GM18508 (cell line): ENCODE results near the gene SLC26A2.

Experiments
- ATAC-seq: cut with Tn5 transposase; IDR thresholded peaks from one replicate; pipeline ENCODE4 v1.9.1; 2021; ENCODE audit warnings: moderate number of reproducible peaks; ENCODE audit not compliant: insufficient read depth, unreplicated experiment

Gene SLC26A2

DNA sequence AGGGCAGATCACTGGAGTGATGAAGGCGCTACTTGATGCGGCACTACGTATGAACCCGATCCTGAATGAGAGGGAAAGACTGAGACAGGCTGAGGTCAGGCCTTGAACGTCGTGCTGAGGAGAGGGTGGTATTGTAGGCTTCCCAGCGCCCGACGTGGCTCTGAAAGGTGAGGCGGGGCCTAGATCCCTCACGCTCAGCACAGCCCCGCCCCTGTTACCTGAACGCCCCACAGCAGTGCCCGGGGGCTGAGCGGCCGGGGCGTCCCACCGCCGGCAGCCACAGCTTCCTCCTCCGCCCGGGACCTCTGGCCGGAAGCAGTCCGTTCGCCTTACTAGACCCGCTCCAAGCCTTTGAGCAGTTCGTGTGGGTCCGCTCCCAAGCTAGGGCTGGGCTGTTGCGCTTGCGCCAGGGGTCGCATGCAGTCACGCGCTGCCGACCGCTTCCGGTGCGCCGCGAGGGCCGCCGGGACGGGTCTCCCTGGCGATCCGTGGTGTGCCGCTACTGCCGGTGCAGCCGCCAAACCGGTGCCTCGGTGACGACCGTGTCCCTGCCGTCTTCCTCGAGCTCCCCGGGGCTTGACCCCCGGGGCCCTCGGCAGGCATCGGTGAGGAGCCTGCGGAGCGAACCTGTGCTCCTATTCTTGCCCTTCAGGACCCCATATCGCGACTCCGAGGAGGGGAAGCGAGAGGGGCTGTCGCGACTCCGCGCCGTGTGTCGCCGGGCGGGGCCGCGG lies 39.9 kb downstream of the SLC26A2 start, which contains the start of the genes HMGXB3 and TIGD6:
Gene HMGXB3 (plus strand): TSS at position 484 of the 734 bp plus-strand sequence. CDS start 4,114 bp downstream, outside the sequence.
Gene TIGD6 (minus strand): TSS at position 399 of the 734 bp plus-strand sequence. CDS start 4,306 bp downstream, outside the sequence.
- peak; percentile 75 for ATAC-seq

DNA sequence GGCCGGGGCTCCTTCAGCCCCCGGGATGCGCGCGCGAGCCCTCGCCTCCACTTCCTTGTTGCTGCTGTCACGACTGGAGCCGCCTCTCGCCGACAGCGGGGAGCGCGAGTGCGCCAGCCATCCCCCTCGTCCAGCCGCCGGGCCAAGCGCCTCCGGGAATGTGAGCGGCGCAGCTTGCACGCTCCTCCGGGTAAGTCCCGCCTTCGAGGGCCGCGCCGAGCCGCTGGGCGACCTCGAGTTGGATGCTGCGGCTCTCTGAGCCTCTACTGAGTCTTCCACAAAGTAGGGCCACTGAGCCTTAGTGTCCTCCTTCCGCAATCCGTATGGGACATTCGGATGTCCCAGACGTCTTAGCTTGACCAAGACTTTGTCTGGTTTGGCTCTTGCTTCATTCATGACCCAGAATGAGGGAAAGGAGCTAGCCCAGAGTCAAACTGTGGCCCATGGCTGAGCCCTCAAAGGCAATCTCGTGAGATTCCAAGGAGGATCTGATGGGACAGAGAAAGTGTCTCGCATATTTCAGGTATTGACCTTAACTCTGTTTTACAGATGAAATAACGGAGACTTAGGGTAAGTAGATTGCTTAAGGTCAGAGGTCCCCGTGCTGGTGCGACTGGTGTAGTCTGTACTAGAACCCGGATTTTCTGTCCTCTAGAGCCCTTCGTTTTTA lies 40.6 kb downstream of the SLC26A2 start:
- ATAC-seq = no peak

DNA sequence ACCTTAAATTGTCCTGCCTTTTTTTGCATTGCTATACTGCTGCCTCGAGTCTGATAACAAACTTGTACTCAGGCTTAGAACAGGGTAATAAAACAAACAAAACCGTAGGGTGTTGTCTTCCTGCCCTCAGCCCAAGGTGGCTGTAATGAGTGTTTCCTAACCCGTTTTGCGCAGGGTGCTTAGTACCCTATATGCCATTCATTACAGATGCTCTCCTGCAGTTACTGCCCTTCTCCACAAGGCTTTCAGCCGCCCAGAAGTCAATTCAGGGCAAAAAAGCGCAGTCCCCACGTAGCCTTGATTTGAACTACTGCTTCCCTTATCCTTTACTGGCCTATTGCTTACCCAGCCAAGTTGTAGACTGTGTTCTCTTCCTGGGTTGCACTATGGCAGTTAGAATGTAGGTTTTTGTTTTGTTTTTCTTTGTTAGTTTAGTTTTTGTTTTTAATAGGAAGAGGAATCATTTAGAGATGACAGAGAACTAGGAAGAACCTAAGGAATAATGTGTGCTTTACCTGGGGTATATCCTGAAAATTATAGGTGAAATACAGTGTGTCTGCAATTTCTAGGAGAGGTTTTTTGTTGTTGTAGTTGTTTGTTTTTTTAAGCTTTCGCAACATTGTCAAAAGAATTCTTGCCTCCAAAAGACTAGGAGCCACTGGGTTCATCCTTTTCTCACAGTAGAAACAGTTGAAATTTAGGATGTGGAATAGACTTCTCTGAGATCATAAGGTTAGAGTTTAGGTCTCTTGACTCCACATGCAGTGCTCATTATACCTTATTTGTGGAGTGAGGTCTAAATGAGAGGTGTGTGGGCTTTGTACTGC lies 41.3 kb downstream of the SLC26A2 start:
- ATAC-seq = peak; percentile 61

DNA sequence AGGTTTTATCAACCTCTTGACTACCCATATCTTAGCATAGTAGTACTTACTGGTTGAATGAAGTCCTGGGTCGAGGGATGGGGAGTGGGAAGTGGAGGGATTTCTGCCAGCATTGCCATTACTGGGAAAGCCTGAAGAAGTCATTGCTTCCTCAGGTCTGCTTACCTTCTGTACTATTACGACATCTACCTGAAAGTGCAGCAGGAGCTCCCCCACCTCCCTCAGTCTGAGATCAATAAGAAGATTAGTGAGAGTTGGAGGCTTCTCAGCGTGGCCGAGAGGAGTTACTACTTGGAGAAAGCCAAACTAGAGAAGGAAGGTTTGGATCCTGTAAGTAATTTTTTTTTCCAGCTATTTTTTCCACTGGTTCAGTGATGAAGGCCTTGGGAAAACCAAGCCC lies 45.8 kb downstream of the SLC26A2 start:
- ATAC-seq = no peak

DNA sequence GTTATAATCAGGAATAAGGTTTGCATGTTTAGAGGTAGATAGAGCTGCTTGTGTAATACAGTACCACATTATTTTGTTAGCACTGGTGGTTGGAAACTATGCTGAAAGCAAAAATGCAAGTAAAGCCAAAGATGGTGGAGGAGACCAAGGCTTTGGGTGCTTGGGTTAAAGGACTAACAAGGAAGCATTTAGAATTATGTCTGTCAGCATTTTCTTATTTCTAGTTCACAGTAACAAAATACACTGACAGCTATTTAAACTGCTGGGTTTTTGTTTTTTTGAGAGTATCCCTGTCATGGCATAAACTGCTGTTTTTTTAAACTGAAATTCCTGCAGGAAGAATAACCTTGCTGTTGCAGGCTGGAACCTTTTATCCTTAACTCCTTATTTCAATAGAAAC lies 46.5 kb downstream of the SLC26A2 start:
- no peak for ATAC-seq

DNA sequence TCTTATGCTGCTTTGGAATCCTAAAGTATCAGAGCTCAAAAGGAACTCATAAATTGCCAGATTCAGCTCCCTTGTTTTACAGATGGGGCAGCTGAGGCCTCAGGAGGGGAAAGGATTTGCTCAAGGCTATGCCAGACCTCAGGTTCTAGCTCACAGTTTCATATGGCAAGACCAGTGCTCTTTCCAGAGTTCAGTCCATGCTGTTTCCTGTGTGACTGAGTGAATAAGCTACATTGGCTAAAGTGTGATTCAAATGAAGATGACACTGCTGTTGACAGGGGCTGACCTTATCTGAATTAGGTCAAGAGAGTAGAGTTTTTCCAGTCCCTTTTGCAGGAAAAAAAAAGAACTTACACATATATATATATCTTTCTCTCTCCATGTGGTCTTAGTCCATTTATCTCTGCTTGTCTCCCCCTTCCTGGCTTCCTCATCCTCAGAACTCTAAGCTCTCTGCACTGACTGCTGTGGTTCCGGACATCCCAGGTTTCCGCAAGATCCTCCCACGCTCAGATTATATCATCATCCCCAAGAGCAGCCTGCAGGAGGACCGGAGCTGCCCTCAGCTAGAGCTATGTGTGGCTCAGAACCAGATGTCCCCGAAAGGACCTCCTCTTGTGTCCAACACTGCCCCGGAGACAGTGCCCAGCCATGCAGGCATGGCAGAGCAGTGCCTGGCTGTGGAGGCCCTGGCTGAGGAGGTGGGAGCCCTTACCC lies 49.3 kb downstream of the SLC26A2 start:
- ATAC-seq = no peak

DNA sequence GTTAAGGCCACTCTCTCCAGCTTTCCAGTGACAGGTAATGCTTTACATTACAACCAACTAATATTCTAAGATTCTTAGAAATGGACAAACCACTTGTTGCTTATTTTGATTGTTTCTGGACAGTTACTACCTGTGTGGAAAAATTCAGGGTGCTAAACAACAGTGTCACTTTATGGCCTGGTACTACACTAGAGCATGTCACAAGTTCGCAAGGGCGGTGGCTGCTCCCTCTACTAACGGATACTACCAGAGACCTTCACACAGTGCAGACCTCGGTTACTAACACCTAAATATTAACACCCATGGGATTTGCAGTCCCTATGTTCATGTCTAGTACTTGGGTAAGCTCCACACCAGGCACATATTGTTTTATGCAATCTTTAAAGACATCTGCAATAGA lies 53.4 kb downstream of the SLC26A2 start:
- ATAC-seq = no peak

DNA sequence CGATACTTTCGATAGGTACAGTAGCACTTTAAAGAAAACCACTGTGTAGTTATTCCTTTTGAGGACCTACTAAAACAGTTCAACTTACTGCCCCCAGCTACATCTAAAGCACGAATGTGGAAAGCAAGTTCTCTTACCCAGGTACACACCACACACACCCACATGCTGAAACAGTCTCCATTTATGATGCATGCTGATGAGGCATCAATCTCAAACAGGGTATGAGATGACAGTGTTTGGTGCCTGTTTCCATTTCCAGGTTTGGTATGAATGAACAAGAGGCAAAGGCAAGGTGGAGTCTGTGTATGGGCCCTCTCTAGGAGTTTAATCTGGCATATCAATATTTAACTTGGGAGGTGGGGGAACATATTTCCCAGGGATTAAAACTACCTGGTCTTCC lies 53.9 kb downstream of the SLC26A2 start:
- ATAC-seq = no peak

DNA sequence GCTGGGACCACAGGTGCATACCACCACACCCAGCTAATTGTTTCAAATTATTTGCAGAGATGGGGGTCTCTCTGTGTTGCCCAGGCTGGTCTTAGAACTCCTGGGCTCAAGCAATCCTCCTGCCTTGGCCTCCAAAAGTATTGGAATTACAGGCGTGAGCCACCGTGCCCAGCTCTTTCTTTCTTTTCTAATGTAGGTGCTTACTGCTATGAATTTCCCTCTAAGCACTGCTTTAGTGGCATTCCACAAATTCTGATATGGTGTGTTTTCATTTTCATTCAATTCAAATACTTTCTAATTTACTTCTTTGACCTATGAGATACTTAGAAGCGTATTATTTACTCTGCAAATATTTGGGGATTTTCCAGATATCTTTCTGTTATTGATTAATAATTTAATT lies 54.9 kb downstream of the SLC26A2 start:
- ATAC-seq = no peak

DNA sequence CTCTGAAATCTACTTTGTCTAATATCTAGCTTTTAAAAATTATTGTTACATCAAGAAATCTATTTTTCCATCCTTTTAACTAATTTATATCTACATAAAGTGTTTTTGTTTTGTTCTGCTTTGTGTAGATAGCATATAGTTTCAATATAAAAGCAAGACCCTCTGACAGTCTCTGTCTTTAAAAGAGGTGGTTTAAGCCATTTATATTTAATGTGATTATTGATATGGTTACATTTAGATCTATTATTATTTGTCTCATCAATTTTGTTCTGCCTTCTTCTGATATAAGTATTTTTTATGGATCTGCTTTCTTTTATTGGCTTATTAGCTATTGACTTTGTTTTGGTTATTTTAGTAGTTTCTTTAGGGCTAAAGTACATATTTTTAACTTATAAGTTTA lies 56.0 kb downstream of the SLC26A2 start:
- no peak for ATAC-seq

DNA sequence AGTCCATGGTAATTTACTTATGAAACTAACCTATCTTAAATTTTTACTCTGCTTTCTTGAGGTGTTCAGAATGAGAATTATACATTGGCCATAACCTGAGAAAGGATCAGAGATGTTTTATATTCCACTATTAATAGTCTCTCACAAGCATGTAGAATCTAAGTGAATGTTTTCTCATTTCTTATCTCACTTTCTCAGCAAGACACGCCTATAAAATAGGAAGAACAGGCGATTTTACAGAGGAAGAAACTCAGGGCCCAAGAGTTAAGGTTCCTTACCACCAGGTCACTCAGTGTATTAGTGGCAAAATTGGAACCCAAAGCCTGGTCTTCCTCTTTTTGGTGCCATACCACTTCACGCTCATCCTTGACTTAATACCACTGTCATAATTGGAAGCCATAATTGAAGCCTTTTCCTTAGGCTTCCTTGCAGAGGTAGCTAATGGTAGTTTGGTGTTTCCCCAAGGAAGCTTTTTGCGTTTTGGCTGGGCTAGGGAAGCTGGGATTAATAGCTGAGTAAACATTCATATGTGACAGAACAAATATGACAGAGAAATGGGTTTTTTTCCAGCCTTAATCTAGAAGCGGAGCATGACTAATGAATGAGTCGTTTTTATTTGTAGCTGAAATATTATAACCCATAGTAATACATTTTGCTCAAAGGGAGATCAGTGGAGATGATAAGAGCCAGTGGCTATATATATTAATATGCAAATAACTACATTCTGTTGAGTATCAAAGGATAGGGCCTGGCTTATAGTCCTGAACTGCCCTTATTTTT lies 56.9 kb downstream of the SLC26A2 start:
- no peak for ATAC-seq

DNA sequence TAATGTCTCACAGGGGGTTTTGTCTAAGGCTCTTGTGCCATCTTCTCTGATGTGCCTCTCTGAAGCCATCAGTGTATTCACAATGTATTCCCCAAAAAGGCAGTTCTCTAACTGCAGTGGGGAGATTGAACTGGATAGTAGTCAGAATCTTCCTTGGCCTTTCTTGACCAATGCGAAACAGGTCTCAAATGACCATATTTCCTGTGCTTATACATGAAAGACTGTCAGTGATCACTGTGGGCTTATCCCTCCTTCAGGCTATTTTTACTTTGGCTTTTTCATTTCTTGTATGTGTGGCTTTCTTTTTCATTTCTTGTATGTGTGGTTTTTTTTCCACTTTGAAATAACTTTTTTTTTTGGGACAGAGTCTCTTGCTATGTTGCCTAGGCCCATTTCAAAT lies 59.7 kb downstream of the SLC26A2 start:
- ATAC-seq = no peak

DNA sequence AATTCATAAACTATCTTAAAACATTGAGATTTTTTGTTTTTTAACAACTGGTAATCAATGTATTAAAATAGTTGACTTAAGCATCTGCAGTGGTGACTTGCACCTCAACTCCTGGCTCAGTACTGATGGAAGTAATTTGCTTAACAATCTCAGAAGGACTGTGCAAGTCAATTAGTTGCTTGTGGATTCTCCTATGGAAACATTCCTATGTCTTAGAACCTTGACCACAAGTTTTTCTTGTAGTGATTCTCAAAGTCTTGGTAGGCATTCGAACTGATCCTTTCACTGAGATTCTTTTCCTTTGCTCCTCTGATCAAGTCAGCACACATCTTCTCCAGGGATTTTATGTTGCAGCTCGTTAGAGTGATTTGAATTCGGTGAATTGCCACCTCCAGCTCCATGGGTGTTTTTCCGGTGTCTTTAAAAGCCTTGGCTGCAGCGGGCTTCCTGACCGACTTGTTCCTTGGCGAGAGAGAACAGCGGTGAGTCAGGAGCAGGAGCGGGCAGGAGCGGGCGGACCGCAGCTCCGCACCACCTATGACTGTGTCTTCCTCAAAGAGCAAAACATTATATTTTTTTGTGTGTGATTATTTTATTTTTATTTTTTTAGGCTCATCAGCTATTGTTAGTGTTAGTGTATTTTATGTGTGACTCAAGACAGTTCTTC lies 61.1 kb downstream of the SLC26A2 start:
- ATAC-seq = no peak

DNA sequence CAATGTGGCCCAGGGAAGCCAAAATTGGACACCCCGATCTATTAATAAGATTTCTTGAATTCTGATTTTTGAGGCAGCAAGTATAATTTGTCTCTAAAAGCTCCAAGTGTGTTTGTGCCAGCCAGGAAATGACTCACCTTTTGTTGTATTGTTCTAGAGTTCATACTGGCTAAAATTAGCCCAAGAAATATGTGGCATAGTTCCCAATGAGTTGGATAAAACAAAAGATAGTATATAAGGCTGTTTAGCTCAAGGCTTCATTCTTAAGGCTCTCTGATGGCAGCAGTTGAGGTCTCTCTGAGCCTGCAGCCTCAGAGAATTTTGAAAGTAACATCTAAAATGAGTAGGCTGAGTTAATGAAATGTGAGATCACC lies 61.6 kb downstream of the SLC26A2 start:
- no peak for ATAC-seq

DNA sequence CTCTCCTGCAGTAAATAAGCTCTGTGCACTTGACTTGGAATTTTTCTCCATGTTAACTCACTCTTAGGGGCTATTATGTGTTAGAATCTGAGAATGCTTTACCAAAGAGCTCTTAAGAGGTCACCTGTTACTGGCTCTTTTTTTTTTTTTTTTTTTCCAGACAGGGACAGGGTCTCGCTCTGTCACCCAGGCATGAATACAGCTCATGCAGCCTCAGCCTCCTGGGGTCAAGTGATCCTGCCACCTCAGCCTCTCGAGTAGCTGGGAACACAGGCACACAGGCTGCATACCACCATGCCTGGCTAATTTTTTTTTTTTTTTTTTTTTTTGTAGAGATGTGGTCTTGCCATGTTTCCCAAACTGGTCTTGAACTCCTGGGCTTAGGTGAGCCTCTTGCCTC lies 62.1 kb downstream of the SLC26A2 start:
- ATAC-seq = no peak

DNA sequence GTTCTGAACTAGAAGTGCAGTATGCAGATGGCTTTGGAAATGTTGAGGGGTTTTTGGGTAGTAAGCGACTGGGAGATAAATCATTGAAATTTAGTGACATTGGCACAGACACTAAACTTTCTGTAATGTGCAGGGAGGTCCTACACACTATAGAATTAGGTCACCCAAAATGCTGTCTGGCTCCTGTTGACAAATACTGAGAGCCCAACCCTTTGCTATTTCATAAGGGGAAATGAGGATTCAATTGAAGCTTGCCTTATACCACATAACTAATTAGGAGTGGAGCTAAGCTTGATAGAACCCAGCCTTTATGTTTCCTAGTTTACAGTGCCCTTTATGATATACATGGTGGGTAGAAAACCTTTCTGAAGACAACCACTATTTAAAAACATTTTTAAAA lies 62.6 kb downstream of the SLC26A2 start:
- ATAC-seq = no peak

DNA sequence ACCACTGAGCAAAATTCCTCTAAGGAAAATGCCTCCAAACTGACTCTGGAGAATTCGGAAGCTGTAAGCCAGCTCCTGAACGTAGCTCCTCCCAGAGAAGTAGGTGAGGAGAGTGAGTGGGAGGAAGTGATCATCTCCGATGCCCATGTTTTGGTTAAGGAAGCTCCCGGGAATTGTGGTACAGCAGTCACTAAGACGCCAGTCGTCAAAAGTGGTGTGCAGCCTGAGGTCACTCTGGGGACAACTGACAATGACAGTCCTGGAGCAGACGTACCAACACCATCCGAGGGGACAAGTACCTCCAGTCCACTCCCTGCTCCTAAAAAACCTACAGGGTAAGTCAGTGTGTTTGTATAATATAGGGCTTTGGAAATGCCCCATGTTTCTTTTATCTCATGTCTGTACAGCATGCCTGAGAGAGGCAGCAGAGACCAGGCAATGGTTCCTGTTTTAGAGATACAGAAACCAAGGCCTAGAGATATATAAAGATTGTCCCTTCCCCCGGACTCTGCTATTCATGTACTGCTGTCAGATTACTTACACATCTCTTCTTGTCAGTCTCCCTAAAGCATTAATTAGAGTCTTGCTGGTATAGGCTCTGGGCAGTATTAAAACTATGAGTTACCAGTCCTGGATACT lies 63.9 kb downstream of the SLC26A2 start:
- ATAC-seq = no peak

DNA sequence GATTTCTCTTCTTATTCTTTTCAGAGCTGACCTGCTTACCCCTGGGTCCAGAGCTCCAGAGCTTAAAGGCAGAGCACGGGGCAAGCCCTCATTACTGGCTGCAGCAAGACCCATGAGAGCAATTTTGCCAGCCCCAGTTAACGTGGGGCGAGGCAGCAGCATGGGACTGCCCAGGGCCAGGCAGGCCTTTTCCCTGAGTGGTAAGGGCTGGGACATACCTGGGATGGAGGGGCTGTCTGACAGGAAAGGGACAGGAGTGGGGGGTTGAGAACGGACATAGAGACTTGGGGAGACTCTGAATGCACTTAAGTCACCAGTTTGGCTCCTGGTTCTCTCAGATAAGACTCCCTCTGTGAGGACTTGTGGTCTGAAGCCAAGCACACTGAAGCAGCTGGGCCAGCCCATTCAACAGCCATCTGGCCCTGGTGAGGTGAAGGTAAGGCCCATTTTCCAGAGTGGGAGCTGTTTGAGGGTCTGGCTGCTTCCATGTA lies 66.2 kb downstream of the SLC26A2 start:
- no peak for ATAC-seq
